Measurements from ENCODE around the gene ILF3. TPM values are rescaled to one million over a fixed set of nuclear protein-coding genes. Genes with fewer than 3 reads are reported as not detected.

ILF3 gene
- 100 to 1,000 TPM in 2 of 4 donors, 10 to 100 TPM in 2; 71.8 to 122 (median 97.3) TPM for total RNA-seq

DNA sequence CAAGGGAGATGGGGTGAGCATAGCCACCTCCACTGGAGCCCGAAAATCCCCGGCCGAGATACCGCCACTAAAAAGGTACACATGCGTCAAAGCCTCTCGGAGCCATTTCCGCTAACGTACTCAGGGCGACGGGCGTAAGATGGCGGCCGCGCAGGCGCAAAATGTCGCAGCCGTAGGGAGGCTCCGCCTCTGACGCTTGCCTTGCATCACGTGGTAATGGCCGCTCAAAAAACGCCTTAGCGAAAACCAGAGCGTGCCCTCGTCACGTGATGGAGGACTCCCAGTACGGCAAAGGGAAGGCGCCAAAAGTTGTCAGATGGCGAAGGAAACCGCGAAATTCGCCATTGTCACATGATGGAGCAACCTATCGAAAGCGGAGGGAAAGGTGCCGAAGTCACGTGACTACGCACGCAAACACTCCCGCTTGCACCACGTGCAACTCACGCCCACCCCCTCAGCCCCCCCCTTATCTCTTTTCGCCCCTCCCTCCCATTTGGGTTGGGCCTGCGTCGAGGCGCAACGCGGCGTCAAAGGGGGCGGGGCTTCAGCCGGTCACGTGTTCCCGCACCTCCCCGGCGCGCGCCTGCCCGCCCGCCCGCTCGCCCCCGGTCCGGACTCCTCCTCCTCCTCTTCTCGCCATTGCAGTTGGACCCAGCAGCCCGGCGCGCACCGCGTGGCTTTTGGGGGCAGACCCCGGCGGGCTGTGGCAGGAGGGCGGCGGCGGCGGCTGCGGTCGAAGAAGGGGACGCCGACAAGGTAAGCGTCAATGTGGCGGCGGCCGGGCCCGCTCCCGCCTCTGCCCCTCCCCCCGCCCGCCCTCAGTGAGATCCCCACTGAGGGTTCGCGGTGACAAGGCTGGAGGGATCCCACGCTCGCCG, at the start of gene ILF3:
TSS of gene ILF3 (plus strand) at position 615 of the 878 bp plus-strand sequence. CDS start 16,260 bp downstream, outside the sequence.
- TF ChIP-seq POLR2A (IDR thresholded peaks at IDR 0.05) (peak in 1 of 2 donors; percentile 97), CTCF (IDR thresholded peaks at IDR 0.05) (no peak)
- DNase-seq (ENCODE audit: low spot score in 2 of 2), result peak; percentile 100
- intact Hi-C loops (cut with DNase I; ENCODE audit: low total_unique reads), result no loop called here
- peak within 1 kb of the TSS; percentile 91 for H3K4me3 ChIP-seq (ENCODE audit: low read depth, poor library complexity, severe bottlenecking)
- 0 to 1% methylated on average over 57 to 63 of the region's 91 CpGs for WGBS, 2 donors

GRCh38 chr19:10604460-10604980, 49.6 kb upstream of the ILF3 start:
- intact Hi-C loops (cut with DNase I; ENCODE audit: low total_unique reads), result no loop called here
- WGBS, 2 donors, result 53 to 63% methylated on average over 9 of the region's 9 CpGs
- H3K4me3 ChIP-seq (ENCODE audit: low read depth, poor library complexity, severe bottlenecking), result no peak overlapping the region
- DNase-seq (ENCODE audit: low spot score in 2 of 2), result peak in 1 of 2 donors; percentile 84
- no peak for TF ChIP-seq CTCF (IDR thresholded peaks at IDR 0.05)
- no peak for TF ChIP-seq POLR2A (IDR thresholded peaks at IDR 0.05)

DNA sequence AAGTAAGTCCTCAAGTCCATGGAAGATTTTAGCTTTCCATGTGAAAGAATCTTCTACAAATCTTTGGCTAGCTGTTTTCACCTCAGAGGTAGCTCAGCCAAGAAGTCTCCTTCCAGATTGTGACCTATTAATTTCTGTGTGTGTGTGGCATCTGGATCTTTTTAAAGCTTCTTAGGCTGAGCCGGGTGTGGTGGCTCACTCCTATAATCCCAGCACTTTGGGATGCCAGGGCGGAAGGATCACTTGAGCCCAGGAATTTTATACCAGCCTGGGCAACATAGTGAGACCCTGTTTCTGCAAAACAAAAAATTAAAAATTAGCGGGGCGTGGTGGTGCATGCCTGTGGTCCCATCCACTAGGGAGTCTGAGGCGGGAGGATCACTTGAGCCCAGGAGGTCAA, 42.2 kb upstream of the ILF3 start:
- WGBS, 2 donors, result 43 to 59% methylated on average over 5 of the region's 5 CpGs
- H3K4me3 ChIP-seq (ENCODE audit: low read depth, poor library complexity, severe bottlenecking), result no peak overlapping the region
- TF ChIP-seq CTCF (IDR thresholded peaks at IDR 0.05) (no peak), POLR2A (IDR thresholded peaks at IDR 0.05) (no peak)
- no peak for DNase-seq (ENCODE audit: low spot score in 2 of 2)
- intact Hi-C loops (cut with DNase I; ENCODE audit: low total_unique reads), result no loop called here

GRCh38 chr19:10612499-10613119, 41.5 kb upstream of the ILF3 start:
- no peak for TF ChIP-seq POLR2A (IDR thresholded peaks at IDR 0.05)
- no peak for TF ChIP-seq CTCF (IDR thresholded peaks at IDR 0.05)
- WGBS, 2 donors, result 17 to 21% methylated on average over 11 to 15 of the region's 15 CpGs
- intact Hi-C loops (cut with DNase I; ENCODE audit: low total_unique reads), result no loop called here
- no peak overlapping the region for H3K4me3 ChIP-seq (ENCODE audit: low read depth, poor library complexity, severe bottlenecking)
- peak in 1 of 2 donors; percentile 88 for DNase-seq (ENCODE audit: low spot score in 2 of 2)

GRCh38 chr19:10615429-10616023, 38.6 kb upstream of the ILF3 start:
- no peak for TF ChIP-seq CTCF (IDR thresholded peaks at IDR 0.05)
- no peak for TF ChIP-seq POLR2A (IDR thresholded peaks at IDR 0.05)
- 94 to 95% methylated on average over 14 of the region's 14 CpGs for WGBS, 2 donors
- no peak for DNase-seq (ENCODE audit: low spot score in 2 of 2)
- intact Hi-C loops (cut with DNase I; ENCODE audit: low total_unique reads), result no loop called here
- H3K4me3 ChIP-seq (ENCODE audit: low read depth, poor library complexity, severe bottlenecking), result no peak overlapping the region

All from lower leg skin (tissue), 4 donors.